Activated CD8-positive, alpha-beta memory T cell treated with anti-CD3 and anti-CD28 coated beads, Interleukin-2, amount 50 U/mL, for 1 hour (primary cell): ENCODE data around the gene SRGAP2.
"Not testable (repeated sequence)": the region's sequence is repeated elsewhere in the genome, so short reads cannot be mapped to it uniquely, and the experiment has no call there.

Experiments
- DNase-seq: peaks from one replicate; pipeline ENCODE4 v3.0.0-alpha.2; 2020; ENCODE audit errors: extremely low read depth

The SRGAP2 gene

DNA sequence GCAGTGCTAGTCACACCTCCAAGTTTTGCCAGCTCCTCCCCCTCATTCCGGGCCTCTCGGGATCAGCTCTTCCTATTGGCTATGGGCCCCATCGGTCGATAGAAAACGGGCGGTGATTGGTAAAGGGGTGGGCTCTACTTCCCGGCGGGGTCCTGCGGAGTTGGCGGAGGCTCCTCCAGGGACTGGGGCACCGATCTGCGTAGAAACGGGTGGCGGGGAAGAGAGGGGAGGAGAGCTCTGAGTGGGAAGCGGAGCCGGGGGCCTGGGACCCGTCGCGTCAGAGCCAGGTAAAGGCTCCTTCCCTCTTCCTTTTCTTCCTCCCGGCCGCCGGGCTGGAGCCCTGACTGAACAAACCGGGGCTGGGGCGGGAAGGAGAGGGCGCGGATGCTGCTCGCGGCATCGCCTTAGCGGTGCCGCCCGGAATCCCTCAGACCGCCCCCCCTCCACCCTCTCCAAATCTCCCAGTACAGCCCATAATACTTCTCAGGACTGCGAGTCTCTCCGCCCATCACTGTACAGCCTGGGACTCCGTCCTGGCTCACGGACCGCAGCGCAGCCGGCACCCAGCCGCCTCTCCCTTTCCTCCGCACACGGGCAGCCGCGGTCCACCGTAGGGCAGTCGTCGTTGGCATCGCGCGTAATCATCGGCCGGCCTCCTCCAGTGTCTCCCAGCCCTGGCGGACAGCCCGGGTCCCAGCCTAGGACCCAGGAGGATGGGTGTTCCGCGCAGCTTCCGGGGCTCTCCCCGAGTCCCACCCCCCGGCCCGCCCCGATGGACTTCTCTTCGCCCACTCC lies at the start of gene SRGAP2:
Gene SRGAP2, plus strand, starts transcription at position 178 of the 795 bp plus-strand sequence. CDS start 2,430 bp downstream, outside the sequence.
- DNase-seq: not testable (repeated sequence)

DNA sequence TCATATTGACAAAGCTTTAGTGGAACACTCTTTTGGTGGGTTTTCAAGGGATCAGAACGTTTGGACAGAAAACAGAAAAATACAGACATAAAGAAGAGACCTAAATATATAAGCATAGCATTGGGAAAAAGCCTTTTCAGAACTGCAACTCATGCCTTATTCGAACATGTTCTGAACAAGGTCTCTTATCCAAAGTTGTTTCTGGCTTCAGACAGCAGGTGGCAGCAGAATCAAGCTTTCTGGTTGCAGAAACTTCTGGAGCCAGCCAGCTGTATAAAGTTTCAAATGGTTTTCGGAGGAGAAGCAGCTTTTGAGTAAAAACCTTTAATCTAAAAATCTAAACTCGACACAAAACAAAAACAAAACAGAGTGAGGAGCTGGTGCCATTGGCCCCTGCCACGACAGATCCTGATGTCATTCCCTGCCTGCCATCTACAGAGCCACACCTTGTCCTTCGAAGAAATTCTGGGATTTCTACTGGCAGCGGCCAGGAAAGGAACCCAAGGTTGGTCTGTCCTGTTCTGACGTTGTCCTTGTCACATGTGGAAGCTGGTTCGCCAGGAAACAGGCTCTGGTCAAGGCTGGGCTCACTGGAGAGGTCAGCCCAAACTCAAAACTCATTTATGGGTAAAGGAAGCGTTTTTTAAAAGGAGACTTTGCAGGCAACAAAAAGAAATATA lies 35.9 kb upstream of the SRGAP2 start:
- DNase-seq: not testable (repeated sequence)

DNA sequence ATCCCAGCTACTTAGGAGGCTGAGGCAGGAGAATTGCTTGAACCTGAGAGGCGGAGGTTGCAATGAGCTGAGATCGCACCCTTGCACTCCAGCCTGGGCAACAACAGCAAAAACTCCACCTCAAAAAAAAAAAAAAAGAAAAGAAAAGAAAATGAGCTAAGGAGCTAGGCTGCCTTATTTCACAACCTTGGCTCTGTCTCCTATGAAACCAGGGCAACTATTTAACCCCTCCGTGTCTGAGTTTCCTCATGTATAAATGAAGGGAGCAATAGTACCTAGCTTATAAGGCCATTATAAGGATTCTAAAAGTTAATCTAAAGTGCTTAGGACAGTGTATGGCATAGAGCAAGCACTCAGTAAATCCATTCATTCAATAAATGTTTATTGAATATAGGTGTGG lies 33.5 kb upstream of the SRGAP2 start:
- DNase-seq: not testable (repeated sequence)

DNA sequence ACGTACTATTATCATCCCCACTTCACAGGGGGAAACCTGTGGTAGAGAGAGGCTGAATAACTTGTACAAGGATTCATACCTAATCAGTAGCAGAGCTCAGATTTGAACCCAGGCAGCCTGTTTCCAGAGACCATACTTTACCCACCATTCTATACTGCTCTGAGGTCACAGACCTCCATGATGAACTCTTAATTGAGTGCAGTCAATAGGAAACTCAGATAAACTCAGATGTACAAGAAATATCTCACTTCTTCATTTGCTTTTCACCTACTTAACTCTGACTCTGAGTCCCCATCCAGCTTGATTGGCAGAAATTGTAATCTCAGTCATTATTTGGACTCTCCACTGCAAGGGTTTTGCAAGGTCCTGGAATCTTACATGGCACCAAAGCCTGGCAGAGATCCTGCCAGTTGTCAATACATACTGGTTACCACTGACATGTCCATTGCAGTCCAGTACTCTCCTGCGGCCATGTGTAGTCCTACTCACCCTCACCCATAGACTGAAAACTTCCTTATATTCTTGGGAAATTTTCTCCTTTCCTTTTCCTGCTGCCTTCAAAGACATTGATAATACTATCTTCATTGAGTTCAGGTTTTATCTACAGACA lies 30.1 kb upstream of the SRGAP2 start:
- DNase-seq: not testable (repeated sequence)

DNA sequence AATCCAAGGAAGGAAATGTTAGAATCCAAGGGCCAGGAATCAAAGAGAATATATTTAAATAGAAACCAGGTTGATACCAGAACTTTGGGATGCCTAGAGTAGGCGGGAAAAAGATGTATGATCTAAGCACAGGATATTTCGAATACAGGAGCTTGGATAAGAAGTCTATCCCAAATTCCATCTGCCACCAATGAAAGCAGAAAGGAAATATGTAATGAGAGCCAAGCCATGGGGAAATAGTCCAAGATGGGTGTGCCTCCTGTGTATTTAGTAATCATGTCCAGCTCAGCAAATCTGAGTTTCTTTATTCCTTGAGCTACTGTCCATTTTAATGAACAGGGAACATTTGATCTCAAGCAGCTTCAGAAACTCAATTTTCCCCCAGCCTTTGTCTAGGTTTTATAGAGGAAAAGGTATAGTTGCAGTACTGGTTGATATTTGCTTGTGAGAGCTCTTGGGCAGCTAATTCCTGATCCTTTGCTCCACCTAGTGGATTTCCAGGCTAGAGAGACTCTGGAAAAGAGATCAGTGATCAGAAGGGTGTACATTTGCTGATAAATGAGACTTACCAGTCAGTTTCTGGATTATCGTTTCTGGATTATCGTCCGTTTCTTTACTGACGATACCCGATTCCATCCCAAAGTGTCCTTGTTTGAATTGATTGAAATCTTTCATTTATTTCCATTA lies 29.0 kb upstream of the SRGAP2 start:
- DNase-seq: not testable (repeated sequence)

DNA sequence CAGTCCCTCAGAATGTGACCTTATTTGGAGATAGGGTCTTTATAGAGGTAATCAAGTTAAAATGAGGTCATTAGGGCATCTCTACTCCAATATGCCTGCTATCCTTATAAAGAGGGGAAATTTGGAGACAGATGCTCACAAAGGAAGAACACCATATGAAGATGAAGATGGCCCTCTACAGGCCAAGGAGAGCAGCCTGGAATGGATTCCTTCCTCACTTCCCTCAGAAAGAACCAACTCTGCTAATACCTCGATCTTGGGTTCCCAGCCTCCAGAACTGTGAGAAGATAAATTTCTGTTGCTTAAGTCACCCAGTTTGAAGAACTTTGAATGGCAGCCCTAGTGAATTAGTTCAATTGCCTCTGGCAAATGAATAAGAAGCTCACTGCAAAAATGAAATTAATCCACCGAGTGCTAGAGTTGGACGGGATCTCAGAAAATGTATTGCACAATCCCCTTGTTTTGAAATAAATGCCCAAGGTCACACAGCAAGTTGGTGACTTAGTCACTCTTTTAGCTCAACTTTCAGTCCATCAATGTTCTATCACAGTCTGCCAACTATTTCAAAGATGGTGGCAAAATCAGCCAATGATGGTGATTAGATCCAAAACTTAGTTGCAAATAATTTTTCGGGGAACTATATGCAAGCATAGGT lies 27.8 kb upstream of the SRGAP2 start:
- DNase-seq: not testable (repeated sequence)

DNA sequence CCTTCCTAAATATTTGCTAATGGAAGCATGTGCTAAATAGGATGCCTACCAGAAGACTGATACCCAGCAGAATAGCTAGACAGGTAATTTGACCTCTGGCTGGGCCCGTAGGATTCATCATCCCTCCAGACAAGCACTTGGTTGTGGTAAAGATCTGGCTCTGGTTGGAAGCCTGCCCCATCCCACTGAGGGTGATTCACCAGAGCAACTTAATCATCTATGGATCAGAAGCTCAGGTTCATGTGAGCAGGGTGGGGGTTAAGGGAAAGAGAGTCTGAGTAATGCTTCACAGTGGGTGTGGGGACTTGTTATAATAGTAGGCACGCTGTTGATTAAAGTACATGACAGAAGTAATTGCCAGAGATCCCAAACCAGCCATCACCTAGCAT lies 27.2 kb upstream of the SRGAP2 start:
- DNase-seq: not testable (repeated sequence)

DNA sequence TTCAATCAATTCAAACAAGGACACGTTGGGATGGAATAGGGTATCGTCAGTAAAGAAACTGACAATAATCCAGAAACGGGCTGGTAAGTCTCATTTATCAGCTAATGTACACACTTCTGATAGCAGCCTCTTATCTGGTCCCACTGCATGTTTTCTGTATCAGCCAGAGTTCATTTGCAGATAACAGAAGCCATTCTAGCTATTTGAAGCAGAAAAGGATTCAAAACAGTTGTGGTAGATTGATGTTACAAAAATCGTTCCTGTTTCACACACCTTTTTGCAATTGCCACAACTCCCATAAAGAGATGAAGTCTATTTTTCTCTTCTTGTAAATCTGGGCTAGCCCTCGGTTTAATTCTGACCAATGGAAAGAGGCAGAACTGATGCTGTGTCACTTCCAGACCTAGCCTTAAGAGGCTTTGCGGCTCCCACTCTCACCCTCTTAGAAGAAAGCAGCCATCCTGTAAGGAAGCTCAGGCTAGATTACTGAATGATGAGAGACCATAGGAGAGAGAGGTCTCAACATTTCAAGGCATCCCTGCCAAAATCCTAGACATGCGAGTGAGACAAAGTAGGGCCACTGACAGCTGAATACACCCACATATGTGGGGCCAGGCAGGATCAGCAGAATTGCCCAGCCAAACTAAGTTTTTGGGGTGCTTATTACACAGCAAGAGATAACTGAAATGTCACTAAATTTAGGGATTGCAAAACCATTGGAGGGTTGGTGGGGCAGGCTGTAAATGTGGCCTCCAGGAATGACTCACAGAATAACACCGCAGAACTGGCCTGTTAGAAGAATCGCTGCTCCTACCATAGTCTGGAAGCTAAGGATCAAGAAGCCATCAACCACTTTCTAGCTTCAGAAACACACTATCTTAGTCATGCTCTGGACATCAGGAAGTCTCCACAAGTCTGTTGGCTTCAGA lies 25.0 kb upstream of the SRGAP2 start:
- DNase-seq: not testable (repeated sequence)

DNA sequence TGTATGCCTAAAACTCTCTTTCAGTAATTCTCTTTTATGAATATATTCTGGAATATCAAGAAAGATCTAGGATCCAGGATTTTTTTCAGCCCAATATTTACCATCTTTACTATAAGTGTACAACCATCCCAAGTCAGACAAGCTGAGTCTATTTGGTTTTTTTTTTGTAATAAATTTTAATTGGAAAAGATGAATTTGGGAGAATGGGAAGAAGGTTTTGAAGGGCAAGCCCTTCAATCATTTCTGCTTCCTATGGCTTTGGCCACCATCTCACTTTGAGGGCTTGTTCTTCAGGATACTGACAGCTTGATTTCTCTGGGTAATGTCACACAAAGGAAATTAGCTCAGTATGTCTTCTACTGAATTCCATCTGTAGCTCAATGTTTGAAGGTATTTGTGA lies 23.7 kb upstream of the SRGAP2 start:
- DNase-seq: not testable (repeated sequence)

DNA sequence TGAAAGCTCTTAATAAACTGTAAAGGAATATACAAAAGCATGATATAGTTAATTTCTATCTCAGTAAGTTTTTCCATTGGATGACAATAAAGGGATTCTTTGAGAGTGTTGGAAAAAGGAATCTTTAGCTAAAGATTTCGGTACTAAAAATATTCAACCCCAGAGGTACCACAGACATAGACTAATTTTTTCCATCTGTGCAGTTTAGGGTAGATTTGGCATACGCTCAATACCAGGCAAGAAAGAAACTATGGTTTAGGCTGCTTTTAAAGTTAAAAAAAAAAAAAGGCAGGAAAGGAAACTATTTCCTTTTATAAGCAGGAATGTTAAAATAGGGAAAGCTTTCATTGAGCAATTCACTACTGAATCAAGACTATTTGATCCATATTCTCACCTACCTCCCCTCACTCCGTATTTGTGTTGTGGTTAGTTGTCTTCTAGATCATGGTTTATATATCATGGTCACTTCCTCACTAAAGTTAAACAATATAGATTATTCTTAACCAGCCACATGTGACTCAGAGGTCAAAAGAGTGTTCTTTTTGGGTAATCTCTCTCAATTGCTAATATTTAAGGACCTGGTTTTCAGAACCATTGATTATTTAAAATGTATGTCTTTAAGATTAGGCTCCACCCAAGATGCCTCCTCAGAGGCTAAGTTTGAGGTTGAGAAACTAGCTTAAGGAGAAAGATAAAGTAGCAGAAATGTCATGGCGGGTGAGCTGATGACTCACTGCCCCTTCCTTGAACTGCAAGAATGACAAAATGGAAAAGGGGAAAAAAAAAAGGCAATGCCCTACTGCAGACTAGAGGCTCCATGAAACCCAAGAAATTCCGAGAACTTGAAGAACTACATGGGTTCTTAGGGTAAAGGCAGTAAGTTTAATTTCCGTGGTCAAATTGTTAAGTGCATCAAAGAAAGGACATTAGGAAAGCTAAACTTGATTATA lies 20.7 kb upstream of the SRGAP2 start:
- DNase-seq: not testable (repeated sequence)

DNA sequence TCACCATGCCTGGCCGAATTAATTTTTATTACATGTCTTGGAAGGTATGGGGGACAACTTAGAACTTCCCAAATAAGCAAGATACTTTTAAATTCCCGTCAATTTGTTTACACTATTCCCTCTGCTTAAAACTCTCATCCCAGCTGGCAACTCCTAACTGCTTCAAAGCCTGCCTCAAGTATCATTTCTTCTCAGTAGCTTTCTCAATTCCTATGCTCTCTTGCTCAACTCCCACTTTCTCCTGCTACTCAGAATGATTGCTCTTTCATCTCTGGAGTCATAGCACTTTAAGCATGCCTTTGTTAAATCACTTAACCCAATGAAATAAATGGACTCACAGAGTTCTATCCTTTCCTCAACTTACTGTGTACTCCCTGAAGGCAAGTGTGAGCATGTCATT lies 19.6 kb upstream of the SRGAP2 start:
- DNase-seq: not testable (repeated sequence)

DNA sequence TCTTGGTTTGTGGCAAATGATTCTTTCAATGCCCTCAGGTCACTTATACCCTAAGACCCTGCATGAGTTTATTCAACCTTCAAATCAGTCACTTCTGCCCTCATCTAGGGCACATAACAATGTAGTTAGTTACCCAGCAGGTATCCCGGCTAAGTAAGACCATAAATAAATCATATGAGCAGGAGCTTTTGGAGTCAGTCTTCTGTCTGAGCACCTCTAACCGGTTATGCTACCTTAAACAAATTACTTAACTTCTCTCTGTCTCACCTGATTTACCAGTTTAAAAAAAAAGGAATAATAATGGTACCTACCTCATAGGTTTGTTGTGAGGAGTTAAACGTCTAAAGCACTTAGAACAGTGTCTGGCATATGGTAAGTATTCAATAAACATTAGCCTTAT lies 17.6 kb upstream of the SRGAP2 start:
- DNase-seq: not testable (repeated sequence)

DNA sequence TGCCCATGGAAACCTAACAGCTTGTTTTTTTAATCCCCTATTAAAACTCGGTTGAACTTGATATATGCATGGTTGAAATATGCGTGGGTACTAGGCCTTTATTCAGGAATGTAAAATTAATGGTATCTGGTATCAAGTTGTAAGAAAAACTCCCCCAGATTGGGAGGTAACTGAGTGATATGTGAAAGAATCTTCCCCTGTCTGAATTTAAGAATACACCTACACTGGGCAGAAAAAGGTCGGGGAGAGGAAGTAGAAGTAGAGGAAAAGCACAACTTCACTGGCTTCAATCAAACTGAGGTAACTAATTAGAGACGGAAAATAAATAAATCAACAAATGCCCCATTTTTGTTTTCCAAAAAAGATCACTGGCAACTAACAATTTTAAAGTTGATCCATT lies 16.5 kb upstream of the SRGAP2 start:
- not testable (repeated sequence) for DNase-seq

DNA sequence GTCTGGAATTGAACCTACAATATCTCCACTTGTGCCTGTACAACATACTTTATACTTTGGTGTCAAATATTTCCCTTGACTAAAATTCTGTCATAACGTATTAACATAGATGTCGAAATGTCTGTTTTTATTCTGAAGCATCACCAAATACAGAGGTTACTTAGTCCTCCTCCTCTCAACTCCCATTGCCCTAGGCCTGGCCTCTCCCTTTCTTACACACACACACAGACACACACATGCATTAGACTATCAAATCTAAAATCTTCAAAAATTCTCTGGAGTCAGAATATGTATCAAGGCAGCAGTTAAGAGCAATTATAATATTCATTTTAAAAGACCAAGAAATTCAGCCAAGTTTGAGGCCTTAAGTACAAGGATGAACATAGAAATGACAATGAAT lies 8.2 kb upstream of the SRGAP2 start:
- DNase-seq: not testable (repeated sequence)

DNA sequence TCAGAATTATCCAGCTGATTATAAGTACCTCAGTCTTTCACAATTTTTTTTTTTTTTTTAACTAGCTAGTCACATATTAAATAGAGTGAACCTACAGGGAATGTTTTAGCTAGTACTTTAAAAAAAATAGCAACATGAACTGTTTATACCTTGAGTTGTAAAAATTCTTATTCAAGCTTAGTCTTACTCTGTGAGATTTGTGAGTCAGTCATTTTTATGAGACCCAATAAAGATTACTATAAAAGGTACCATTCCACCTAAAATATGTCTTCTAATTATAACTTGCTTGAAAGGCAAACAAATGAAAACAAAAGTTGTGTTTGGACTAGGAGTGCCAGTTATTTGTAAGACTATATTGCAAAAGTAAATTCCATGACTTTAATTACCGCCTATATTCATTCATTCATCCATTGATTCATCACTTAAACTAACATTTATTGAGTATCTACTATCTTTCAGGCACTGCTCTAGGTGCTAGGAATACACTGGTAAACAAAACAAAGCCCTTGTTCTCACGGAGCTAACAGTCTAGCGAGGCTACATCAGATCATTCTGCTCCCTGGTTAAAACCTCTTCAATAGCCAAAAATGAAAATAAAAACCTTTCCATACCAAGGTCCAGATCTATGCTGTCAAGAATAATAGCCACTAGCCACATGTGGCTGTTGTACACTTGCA lies 6.5 kb upstream of the SRGAP2 start:
- DNase-seq: not testable (repeated sequence)

DNA sequence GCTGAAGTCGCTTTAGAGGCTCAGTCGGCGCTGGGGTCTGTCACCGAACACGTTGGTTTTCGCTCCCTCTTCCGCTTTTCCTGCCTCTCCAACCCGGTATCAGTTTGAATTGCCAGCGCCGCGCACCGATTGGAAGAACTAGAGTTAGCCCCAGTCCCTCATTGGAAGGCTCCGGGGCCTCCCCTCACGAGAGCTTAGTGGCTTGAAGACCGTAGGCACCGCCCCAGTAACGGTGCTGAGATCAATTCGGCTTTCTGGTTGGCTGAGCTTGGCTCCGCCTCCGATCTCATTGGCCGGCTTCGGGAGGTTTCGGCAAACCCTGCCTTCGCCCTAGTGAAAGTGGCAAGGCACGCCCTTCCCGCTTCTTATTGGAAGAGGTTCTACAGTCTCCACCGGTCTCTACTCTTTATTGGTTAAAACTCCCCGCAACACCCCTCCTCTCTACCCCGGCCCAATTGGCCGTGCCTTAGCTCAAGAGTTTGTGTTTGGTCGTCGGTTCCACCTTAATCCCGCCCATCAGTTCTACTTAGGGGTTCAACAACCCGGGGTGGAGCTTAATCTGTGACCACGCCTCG lies 465 bp upstream of the SRGAP2 start, which contains the start of gene FAM72A:
Gene FAM72A, minus strand, starts transcription at position 51 of the 575 bp plus-strand sequence. CDS start 814 bp downstream, outside the sequence.
- peak; percentile 94 for DNase-seq

DNA sequence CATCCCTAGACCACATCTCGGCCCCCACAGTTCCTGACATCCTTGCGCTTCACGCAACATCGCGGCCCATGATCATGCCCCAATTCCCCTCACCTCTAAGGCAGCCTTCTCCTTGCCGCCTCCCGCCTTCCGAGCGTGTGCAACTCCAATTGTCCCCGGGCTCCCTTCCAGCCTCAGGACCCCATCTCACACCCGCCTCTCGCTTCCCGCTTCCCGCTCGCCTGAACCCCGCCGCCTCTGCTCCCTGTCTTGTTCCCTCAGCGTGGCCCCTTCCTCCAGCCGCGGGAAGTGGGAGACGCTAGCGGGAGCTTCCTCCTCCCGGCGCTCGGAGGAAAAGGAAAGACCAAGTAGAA lies 794 bp downstream of the SRGAP2 start:
- not testable (repeated sequence) for DNase-seq

DNA sequence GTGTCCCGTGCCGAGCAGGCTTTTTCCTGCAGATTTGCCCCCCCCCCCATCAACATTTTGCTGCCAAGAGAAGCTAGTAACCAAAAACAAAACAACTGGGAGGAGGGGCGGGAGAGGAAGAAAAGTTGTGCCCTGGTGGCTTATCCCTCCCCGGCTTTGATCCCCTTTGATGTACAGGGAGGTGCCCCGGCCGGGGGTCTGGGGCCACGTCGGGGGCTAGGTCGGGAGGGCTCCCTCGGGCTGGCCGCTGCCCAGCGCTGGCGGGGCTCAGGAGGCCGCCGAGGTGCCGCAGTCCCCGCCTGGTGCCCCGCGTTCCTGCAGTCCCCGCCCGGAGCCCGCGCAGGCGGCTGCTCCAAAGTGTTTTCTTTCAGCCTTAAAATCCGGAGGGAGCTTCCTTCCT lies 1.5 kb downstream of the SRGAP2 start:
- DNase-seq: not testable (repeated sequence)
